Measurements from ENCODE around the gene SLC10A7. TPM values are rescaled to one million over a fixed set of nuclear protein-coding genes. Genes with fewer than 3 reads are reported as not detected.

Gene SLC10A7
- total RNA-seq, 3 donors from 2014 or later (not counting 1 experiment from before 2014, with no cell fraction given) = 16.0 to 29.4 (median 26.3) TPM

- H3K4me3 Mint-ChIP-seq = no peak overlapping the region
- Histone ChIP-seq H3K9me3 (ENCODE audit: control insufficient read depth, insufficient read depth, low read length) (no peaks in the 10 kb centered on the region), H3K4me3 (ENCODE audit: low read length) (no peak overlapping the region), H3K36me3 (ENCODE audit: control insufficient read depth, insufficient read depth, low read length) (peaks cover 2% of the 10 kb centered on the region), H3K27me3 (ENCODE audit: control insufficient read depth, insufficient read depth, low read length) (no peaks in the 10 kb centered on the region), H3K4me1 (ENCODE audit: control insufficient read depth, insufficient read depth, low read length) (no peaks in the 10 kb centered on the region), H3K27ac (ENCODE audit: low read length) (no peak overlapping the region)
- intact Hi-C loops (cut with micrococcal nuclease) = no loop called here
- no peak for ATAC-seq
- H3K9me3 Mint-ChIP-seq = no peaks in the 10 kb centered on the region
- H3K27me3 Mint-ChIP-seq (ENCODE audit: low read depth in 2 of 2) = no peaks in the 10 kb centered on the region
- no peaks in the 10 kb centered on the region for H3K4me1 Mint-ChIP-seq
- TF ChIP-seq CTCF (IDR thresholded peaks at IDR 0.05) = no peak
- H3K36me3 Mint-ChIP-seq = peaks cover 8% of the 10 kb centered on the region
- WGBS (ENCODE audit: insufficient coverage) = 100% methylated on average over 1 of the region's 1 CpG
- no peak for DNase-seq
- no peak overlapping the region for H3K27ac Mint-ChIP-seq
Observed at GRCh38 chr4:146291313-146291712, 230.4 kb downstream of the SLC10A7 start.

- Mint-ChIP-seq H3K27me3 (ENCODE audit: low read depth in 2 of 2) (no peaks in the 10 kb centered on the region), H3K9me3 (no peaks in the 10 kb centered on the region), H3K27ac (no peak overlapping the region), H3K36me3 (peaks cover 8% of the 10 kb centered on the region), H3K4me1 (no peaks in the 10 kb centered on the region), H3K4me3 (no peak overlapping the region)
- Histone ChIP-seq H3K27me3 (ENCODE audit: control insufficient read depth, insufficient read depth, low read length) (no peaks in the 10 kb centered on the region), H3K4me3 (ENCODE audit: low read length) (no peak overlapping the region), H3K36me3 (ENCODE audit: control insufficient read depth, insufficient read depth, low read length) (peaks cover 2% of the 10 kb centered on the region), H3K9me3 (ENCODE audit: control insufficient read depth, insufficient read depth, low read length) (no peaks in the 10 kb centered on the region), H3K27ac (ENCODE audit: low read length) (no peak overlapping the region), H3K4me1 (ENCODE audit: control insufficient read depth, insufficient read depth, low read length) (no peaks in the 10 kb centered on the region)
- WGBS (ENCODE audit: insufficient coverage) = 92% methylated on average over 4 of the region's 4 CpGs
- ATAC-seq (no peak), DNase-seq (no peak)
- intact Hi-C loops (cut with micrococcal nuclease) = no loop called here
- no peak for TF ChIP-seq CTCF (IDR thresholded peaks at IDR 0.05)
Observed at GRCh38 chr4:146288193-146288592, 233.5 kb downstream of the SLC10A7 start.

- no peak overlapping the region for H3K27ac ChIP-seq (ENCODE audit: low read length)
- no peak overlapping the region for H3K4me3 ChIP-seq (ENCODE audit: low read length)
- H3K36me3 ChIP-seq (ENCODE audit: control insufficient read depth, insufficient read depth, low read length) = peaks cover 2% of the 10 kb centered on the region
- Mint-ChIP-seq H3K27ac (no peak overlapping the region), H3K4me3 (no peak overlapping the region), H3K4me1 (no peaks in the 10 kb centered on the region), H3K9me3 (no peaks in the 10 kb centered on the region), H3K36me3 (no peaks in the 10 kb centered on the region), H3K27me3 (ENCODE audit: low read depth in 2 of 2) (no peaks in the 10 kb centered on the region)
- intact Hi-C loops (cut with micrococcal nuclease) = no loop called here
- no peaks in the 10 kb centered on the region for H3K27me3 ChIP-seq (ENCODE audit: control insufficient read depth, insufficient read depth, low read length)
- no peaks in the 10 kb centered on the region for H3K4me1 ChIP-seq (ENCODE audit: control insufficient read depth, insufficient read depth, low read length)
- H3K9me3 ChIP-seq (ENCODE audit: control insufficient read depth, insufficient read depth, low read length) = no peaks in the 10 kb centered on the region
- DNase-seq (no peak), ATAC-seq (no peak)
- no peak for TF ChIP-seq CTCF (IDR thresholded peaks at IDR 0.05)
Observed at GRCh38 chr4:146285037-146285436, 236.7 kb downstream of the SLC10A7 start.
